Body of pancreas (tissue), 4 donors: ENCODE results near the gene BAZ1A. TPM values are rescaled to one million over a fixed set of nuclear protein-coding genes. Genes with fewer than 3 reads are reported as not detected.

Source experiments
- ATAC-seq: fragments of 150-250 bp; one replicate; pipeline ENCODE4 v1.9.1; 2016
- DNase-seq, 4 donors: peaks; one replicate each; pipeline ENCODE4 v3.0.0-alpha.2; 2019
- H3K27ac ChIP-seq, 4 donors: fragments of 200-600 bp; sonication (generic); 1 replicate in 3 of 4; 2 replicates in 1 of 4; pipeline versions ENCODE4 v1.5.1 to v1.6.1; 2016 to 2019; ENCODE audit warnings: mild to moderate bottlenecking in 1 of 4, mixed read lengths in 1 of 4, moderate library complexity in 1 of 4
- H3K27me3 ChIP-seq, 2 donors: fragments of 200-600 bp; sonication (generic); one replicate each; pipeline ENCODE4 v1.6.0; 2016; ENCODE audit warnings: mild to moderate bottlenecking in 1 of 2
- H3K36me3 ChIP-seq, 2 donors: fragments of 200-600 bp; sonication (generic); replicated peaks in 1 of 2; 2 replicates each; pipeline ENCODE4 v1.5.1; 2016; ENCODE audit warnings: low read depth in 2 of 2; ENCODE audit not compliant: insufficient read depth in 1 of 2
- H3K4me1 ChIP-seq: fragments of 200-600 bp; sonication (generic); one replicate; pipeline ENCODE4 v1.6.0; 2016
- H3K4me3 ChIP-seq, 2 donors: fragments of 200-600 bp; sonication (generic); 1 replicate in 1 of 2; 2 replicates in 1 of 2; pipeline ENCODE4 v1.5.1; 2016 to 2019
- H3K9me3 ChIP-seq, 3 donors: fragments of 200-600 bp; sonication (generic); 1 replicate in 2 of 3; 2 replicates in 1 of 3; pipeline ENCODE4 v1.5.1; 2016
- CTCF ChIP-seq, 7 experiments: fragments of 450-650 bp in 4 of 7; fragments of 200-600 bp in 3 of 7; sonication (generic) in 3 of 7; IDR thresholded peaks; one replicate each; pipeline ENCODE4 v1.5.1; 2016 to 2019; ENCODE audit warnings: antibody characterized with exemption in 7 of 7
- POLR2A ChIP-seq, 3 donors: fragments of 450-650 bp; IDR thresholded peaks; one replicate each; pipeline ENCODE4 v1.6.1; 2016; ENCODE audit warnings: antibody characterized with exemption in 3 of 3, mild to moderate bottlenecking in 2 of 3
- WGBS, 2 donors: methylation state at CpG; one replicate each; pipeline ENCODE4 v1.1.5; 2017; 5-methylcytosine and 5-hydroxymethylcytosine counted together
- intact Hi-C: fragments of 100-400 bp; cut with DNase I; formaldehyde crosslinking; loops from one replicate; pipeline ENCODE4 v1.15.1; 2023
- total RNA-seq, 2 donors: library from RNA; depleted of rRNA; stranded (reverse); fragments of >200 nt; gene quantifications; one replicate each; pipeline ENCODE4 v1.1.0, GENCODE V29; 2016

BAZ1A gene
- total RNA-seq, 2 donors from 2014 or later = 10.5 to 18.2 TPM

GRCh38 chr14:34775342-34775741 is 99.8 kb downstream of the BAZ1A start:
- TF ChIP-seq POLR2A (IDR thresholded peaks at IDR 0.05) (no peak), CTCF (IDR thresholded peaks at IDR 0.05) (no peak)
- H3K36me3 ChIP-seq = peaks cover 0 to 15% of the 10 kb centered on the region in 2 donors
- no peaks in the 10 kb centered on the region for H3K27me3 ChIP-seq
- H3K27ac ChIP-seq = no peak overlapping the region
- 76 to 82% methylated on average over 2 of the region's 2 CpGs for WGBS, 2 donors
- intact Hi-C loops = no loop called here
- DNase-seq = no peak
- H3K4me3 ChIP-seq = no peak overlapping the region
- no peaks in the 10 kb centered on the region for H3K9me3 ChIP-seq
- no peaks in the 10 kb centered on the region for H3K4me1 ChIP-seq
- no peak for ATAC-seq

GRCh38 chr14:34770901-34771300 is 104.3 kb downstream of the BAZ1A start:
- Histone ChIP-seq H3K9me3 (no peaks in the 10 kb centered on the region), H3K4me3 (no peak overlapping the region), H3K27me3 (no peaks in the 10 kb centered on the region), H3K27ac (no peak overlapping the region), H3K36me3 (peaks cover 0 to 11% of the 10 kb centered on the region in 2 donors), H3K4me1 (no peaks in the 10 kb centered on the region)
- TF ChIP-seq CTCF (IDR thresholded peaks at IDR 0.05) = no peak
- no peak for TF ChIP-seq POLR2A (IDR thresholded peaks at IDR 0.05)
- whole genome bisulfite sequencing, 2 donors = 95% methylated on average over 1 of the region's 1 CpG
- intact Hi-C loops = no loop called here
- no peak for DNase-seq
- no peak for ATAC-seq

- no peak for TF ChIP-seq CTCF (IDR thresholded peaks at IDR 0.05)
- no peak for TF ChIP-seq POLR2A (IDR thresholded peaks at IDR 0.05)
- DNase-seq (no peak), ATAC-seq (no peak)
- Histone ChIP-seq H3K9me3 (no peaks in the 10 kb centered on the region), H3K27me3 (no peaks in the 10 kb centered on the region), H3K36me3 (peaks cover 0 to 12% of the 10 kb centered on the region in 2 donors), H3K4me3 (no peak overlapping the region), H3K4me1 (no peaks in the 10 kb centered on the region), H3K27ac (no peak overlapping the region)
- intact Hi-C loops = no loop called here
- WGBS, 2 donors = 77 to 98% methylated on average over 2 of the region's 2 CpGs
Measured at GRCh38 chr14:34766606-34767005, 108.6 kb downstream of the BAZ1A start.

- H3K36me3 ChIP-seq = peaks cover 0 to 15% of the 10 kb centered on the region in 2 donors
- no peaks in the 10 kb centered on the region for H3K4me1 ChIP-seq
- WGBS, 2 donors = 84 to 85% methylated on average over 3 of the region's 3 CpGs
- ATAC-seq (no peak), DNase-seq (no peak)
- no peak for TF ChIP-seq POLR2A (IDR thresholded peaks at IDR 0.05)
- no peak for TF ChIP-seq CTCF (IDR thresholded peaks at IDR 0.05)
- H3K27ac ChIP-seq = no peak overlapping the region
- H3K4me3 ChIP-seq = no peak overlapping the region
- H3K27me3 ChIP-seq = no peaks in the 10 kb centered on the region
- no peaks in the 10 kb centered on the region for H3K9me3 ChIP-seq
- intact Hi-C loops = no loop called here
Measured at GRCh38 chr14:34766060-34766459, 109.1 kb downstream of the BAZ1A start.

- intact Hi-C loops = no loop called here
- no peak overlapping the region for H3K4me3 ChIP-seq
- H3K4me1 ChIP-seq = no peaks in the 10 kb centered on the region
- DNase-seq (no peak), ATAC-seq (no peak)
- 83 to 93% methylated on average over 2 of the region's 2 CpGs for WGBS, 2 donors
- H3K36me3 ChIP-seq = peaks cover 0 to 12% of the 10 kb centered on the region in 2 donors
- H3K27ac ChIP-seq = no peak overlapping the region
- no peaks in the 10 kb centered on the region for H3K27me3 ChIP-seq
- TF ChIP-seq POLR2A (IDR thresholded peaks at IDR 0.05) (no peak), CTCF (IDR thresholded peaks at IDR 0.05) (no peak)
- no peaks in the 10 kb centered on the region for H3K9me3 ChIP-seq
Measured at GRCh38 chr14:34755215-34755614, 119.9 kb downstream of the BAZ1A start.
